G401.6 (cell line): ENCODE data around the gene ANP32A.

Source experiments
- FAIRE-seq: peaks from 2 replicates; lab custom pipeline; 2012; peaks lifted over from hg19 to GRCh38; lab: Jason Lieb, UNC

ANP32A gene

GRCh38 chr15:68797599-68798345, 22.9 kb downstream of the ANP32A start:
- no peak for FAIRE-seq

- no peak for FAIRE-seq
These were observed 23.5 kb downstream of the ANP32A start for GRCh38 chr15:68797191-68797590.

GRCh38 chr15:68796576-68796975, 24.1 kb downstream of the ANP32A start:
- FAIRE-seq, result no peak

- no peak for FAIRE-seq
These were observed 25.3 kb downstream of the ANP32A start for GRCh38 chr15:68795298-68795848.

GRCh38 chr15:68794863-68795262, 25.8 kb downstream of the ANP32A start:
- no peak for FAIRE-seq

- FAIRE-seq, result no peak
These were observed 26.4 kb downstream of the ANP32A start for GRCh38 chr15:68794307-68794706.

GRCh38 chr15:68793776-68794175, 26.9 kb downstream of the ANP32A start:
- no peak for FAIRE-seq

GRCh38 chr15:68792901-68793766, 27.6 kb downstream of the ANP32A start:
- FAIRE-seq, result no peak

GRCh38 chr15:68791431-68792283, 29.0 kb downstream of the ANP32A start:
- no peak for FAIRE-seq

- no peak for FAIRE-seq
These were observed 29.8 kb downstream of the ANP32A start for GRCh38 chr15:68790910-68791309.

GRCh38 chr15:68790242-68790575, 30.5 kb downstream of the ANP32A start:
- FAIRE-seq, result no peak

GRCh38 chr15:68789534-68790241, 31.0 kb downstream of the ANP32A start:
- no peak for FAIRE-seq

- FAIRE-seq, result no peak
These were observed 31.6 kb downstream of the ANP32A start for GRCh38 chr15:68789091-68789490.

GRCh38 chr15:68788264-68788624, 32.5 kb downstream of the ANP32A start:
- no peak for FAIRE-seq

GRCh38 chr15:68787609-68788263, 33.0 kb downstream of the ANP32A start:
- FAIRE-seq, result no peak

GRCh38 chr15:68786753-68787152, 33.9 kb downstream of the ANP32A start:
- FAIRE-seq, result no peak

- FAIRE-seq, result no peak
These were observed 35.2 kb downstream of the ANP32A start for GRCh38 chr15:68785541-68785940.

GRCh38 chr15:68784206-68784605, 36.5 kb downstream of the ANP32A start:
- FAIRE-seq, result no peak

- FAIRE-seq, result no peak
These were observed 37.3 kb downstream of the ANP32A start for GRCh38 chr15:68783226-68784058.

GRCh38 chr15:68782589-68783161, 38.0 kb downstream of the ANP32A start:
- no peak for FAIRE-seq
